AG20443 (cell line): ENCODE data around the gene BMX.

Experiments
- DNase-seq: peaks from one replicate; pipeline ENCODE4 v3.0.0; 2012; ENCODE audit warnings: low spot score, mixed read lengths

BMX gene

DNA sequence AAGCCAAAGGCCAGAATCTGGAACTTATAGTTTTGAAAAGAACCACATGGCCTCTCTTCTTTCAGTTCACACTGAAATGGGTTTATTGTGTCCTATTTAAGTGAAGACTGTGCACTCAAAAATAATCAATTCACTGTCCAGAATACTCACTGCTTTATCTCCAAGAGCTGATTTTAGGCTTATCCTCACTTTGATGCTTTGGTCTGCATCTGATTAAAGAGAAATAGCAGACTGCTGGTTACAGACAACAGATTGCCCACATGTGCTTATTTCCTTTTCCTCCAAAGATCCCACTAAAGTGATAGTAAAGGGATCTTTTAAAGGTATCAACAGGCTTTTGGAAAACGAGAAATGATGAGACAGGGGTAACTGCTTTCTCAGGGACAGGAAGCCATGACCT is 69.5 kb downstream of the BMX start:
- DNase-seq = no peak

DNA sequence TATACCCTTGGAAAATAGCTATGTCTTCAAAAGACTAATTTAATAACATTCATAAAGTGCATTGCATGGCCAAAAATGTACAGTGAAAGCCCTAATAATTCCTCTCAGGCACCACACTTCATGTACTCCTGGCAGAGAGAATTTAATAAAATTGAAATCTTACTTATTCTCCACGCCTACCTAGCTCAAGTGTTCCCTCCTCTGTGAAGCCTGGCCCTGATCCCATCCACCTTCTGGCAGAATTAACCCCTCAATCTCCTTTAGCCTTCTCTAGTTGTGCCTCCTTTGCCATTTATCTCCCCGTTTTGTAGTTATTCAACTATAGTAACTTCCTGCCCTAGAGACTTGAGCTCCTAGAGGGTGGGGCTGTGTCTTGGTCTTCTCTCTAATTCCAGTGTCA is 73.4 kb downstream of the BMX start:
- DNase-seq = no peak

DNA sequence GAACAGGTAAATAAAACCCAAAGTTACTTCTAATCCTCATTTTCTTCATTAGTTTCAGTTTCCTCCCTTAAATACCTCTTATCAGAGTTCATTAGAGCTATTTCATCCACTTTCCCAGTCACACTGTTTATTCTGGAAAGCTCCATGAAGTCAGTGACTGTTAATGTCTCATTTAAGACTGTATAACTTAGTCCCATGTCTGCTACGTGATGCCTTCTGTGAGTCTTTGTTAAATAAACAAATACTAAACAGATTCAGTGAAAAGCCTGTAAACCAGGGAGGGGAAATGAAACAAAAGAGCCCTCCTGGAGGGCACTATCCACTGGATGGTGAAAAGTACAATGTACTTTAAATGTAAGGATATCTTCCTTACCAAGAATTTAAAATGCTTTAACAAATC is 75.4 kb downstream of the BMX start:
- DNase-seq = no peak

DNA sequence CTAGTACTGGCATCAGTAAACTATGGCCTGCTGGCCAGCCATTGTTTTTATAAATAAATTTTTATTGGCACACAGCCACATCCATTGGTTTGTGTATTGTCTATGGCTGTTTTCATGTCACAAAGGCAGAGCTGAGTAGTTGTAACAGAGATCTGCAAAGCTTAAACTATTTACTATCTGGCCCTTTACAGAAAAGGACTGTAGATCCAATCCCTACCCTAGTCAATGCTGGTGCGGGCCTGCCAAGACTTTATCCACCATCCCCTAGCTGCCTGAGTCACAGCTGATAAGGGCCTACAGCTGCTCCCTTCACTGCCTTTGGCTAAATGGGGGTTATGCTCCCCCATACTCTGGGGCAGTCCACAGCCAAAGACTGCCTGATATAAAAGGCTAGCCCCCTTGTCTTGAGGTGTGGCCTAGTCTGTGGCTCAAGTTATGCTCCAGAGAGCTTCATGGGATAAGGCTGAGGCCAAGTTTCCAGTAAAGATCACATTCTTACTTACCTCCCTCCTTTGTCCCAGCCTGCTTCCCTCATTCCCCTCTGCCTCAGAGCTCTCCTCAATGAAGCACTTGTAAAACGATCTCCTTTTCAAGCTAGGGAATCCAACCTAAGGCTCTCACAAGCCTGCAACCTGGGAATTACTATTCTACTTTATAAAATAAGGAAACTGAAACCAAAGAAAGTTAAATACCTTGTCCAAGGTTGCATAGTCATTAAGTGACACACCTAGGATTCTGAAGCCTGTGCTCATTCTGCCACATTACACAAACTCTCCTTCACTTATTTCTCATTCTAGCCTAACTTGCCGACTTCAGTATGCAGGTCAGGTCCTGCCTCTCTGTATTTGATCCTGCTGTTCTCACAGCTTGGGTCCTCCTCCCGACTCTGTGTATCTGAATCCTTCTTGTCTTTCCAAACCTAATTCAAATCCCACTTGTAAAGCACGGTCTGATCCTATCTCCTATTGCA is 79.5 kb downstream of the BMX start:
- DNase-seq = no peak

DNA sequence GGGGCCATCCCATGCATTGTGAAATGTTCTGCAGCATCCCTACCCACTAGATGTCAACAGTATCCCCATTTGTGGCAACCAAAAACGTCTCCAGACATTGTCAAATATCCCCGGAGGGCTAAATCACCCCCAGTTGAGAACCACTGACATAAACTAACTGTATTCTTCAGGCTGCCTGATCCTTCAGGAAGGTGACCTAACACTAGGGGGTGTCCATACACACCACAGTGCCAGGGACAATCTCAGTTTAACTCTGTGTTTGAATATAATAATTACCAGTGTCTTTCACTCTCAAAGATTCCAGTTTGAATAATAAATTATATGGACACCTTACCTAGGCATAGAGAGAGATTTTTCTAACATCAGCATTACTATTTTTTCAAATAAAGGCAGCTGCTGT is 93.8 kb downstream of the BMX start:
- DNase-seq = no peak

DNA sequence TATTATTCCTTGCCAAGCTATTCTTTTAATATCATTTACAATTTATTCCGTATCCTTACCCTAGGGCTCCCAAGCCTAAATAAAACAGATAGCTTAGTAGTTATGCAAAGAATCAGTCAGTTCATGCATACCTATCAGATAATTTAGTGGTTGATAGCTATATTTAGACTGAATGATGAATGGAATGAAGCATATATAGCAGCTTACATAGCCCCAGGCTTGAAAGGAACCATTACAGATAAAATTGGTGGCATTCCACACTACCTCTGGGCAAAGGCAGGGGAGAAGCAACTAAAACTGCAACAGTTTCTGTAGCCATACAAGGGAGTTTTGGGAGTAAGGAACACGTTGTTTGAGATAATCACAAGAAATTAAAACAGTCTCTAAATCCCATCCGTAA is 97.4 kb downstream of the BMX start:
- DNase-seq = no peak

DNA sequence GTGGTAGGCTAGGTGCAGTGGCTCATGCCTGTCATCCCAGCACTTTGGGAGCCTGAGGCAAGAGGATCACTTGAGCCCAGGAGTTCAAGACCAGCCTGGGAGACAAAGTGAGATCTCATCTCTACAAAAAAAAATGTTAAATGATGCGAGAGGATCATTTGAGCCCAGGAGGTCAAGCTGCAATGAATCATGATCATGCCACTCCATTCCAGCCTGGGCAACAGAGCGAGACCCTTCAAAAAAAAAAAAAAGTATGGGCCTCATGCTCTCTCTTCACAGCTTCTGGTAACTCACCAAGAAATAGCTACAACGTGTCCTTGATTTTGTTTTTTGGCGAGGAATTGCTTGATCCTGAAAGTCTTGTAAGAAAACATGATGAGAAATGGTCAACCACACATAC is 98.9 kb downstream of the BMX start:
- no peak for DNase-seq

DNA sequence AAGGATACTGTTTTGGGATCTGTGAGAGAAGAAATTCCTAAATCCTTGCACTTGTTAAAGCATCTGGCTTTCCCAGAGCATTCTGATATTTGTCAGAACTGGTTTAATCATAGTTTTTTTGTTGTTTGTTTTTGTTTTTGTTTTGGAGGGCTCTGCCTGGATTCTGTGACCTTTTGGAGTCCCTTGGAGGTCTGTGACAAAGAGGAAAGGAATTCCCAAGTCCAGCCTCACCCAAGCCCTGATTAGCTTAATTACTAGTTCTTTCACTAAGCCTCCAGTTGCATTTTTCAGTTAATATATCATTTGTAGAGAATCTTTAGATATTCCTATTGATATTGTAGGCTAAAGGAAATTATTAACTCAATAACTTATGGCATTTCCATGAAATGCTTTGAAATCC is 99.4 kb downstream of the BMX start:
- no peak for DNase-seq

DNA sequence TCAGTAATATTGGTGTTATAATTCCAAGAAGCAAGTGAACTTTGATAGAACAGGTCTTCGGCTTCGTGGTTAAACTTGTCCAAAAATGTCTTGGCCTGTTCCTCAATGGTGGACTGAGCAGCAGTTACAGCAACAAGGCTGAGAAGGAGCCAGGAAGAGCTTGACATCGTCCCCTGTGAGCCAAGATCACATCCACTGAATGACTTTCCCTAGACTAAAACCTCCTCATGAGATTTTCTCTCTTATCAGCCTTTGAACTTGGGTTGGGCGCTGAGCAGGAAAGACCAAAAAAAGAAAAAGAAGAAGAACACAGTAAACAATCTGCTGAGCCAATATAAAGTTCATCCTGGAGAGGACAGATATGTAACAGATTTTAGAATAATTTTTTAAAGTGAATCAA is 100.1 kb downstream of the BMX start, which contains the start of gene ACE2:
TSS of gene ACE2 (minus strand) at position 216 of the 400 bp plus-strand sequence. CDS start at position 167, 49 bp downstream.
- no peak for DNase-seq

DNA sequence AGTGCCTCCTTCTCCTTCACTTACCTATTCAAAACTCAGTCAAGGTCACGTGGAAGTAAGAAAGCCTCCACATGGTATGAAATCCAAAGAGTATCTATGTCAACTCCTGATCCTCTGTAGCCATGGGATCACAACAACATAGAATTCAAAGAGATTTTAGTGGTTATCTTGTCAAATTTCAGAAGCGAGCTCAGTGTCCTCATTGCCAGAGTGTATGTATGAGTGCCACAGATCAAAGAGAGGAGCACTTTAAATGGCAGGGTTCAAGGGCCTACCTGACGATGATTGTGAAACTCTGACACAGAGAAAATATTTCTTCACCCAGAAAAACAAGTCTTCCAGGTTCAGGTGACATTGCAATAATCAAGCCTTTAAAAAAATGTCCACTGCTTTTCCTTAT is 101.3 kb downstream of the BMX start:
- DNase-seq = no peak

DNA sequence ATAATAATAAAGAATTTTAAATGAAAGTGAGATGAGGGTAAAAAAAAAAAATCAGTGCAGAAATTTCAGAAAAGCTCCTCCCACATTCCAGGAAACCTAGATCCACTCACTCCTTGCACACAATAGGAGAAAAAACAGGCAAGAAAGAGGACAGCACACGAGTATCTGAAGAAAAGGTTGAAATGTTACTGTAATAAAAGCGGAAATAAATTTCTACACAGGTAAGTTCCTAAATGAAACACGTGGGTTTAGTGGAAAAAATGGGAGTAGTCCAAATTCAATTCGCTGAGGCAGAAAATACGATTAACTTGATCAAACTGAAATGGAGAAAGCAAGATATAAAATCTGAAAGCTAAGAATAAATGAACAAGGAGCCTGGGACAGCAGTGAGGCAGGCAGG is 102.2 kb downstream of the BMX start:
- DNase-seq = no peak

DNA sequence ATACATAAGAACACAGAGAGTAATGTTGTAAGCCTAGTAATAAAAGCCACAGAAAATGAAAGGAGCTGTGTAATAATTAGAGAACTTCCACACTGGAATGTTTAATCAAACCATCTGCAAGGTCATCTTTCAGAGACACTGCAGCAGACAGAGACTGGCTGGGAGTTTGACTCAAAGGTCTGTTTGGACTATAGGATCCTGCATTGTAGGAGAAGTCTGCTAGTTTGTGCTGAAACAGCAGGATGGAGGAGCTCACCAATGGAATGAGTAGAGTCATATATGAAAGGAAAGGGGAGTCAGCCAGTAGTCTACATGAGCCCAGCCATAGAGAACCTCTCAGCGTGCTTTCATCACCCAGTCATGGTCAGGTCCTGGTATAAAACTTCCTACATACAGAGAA is 104.6 kb downstream of the BMX start:
- no peak for DNase-seq
